Limb (tissue), 2 donors: ENCODE results near the gene MTMR8.

Source experiments
- DNase-seq, 2 donors: peaks; one replicate each; pipeline ENCODE4 v3.0.0-alpha.2; 2016; ENCODE audit errors: extremely low spot score in 2 of 2

The MTMR8 gene

GRCh38 chrX:64313624-64314023, 81.6 kb downstream of the MTMR8 start:
- DNase-seq = no peak

- no peak for DNase-seq
Measured at GRCh38 chrX:64306712-64307111, 88.5 kb downstream of the MTMR8 start.

GRCh38 chrX:64291123-64291522, 104.1 kb downstream of the MTMR8 start:
- no peak for DNase-seq

GRCh38 chrX:64265265-64265664, 130.0 kb downstream of the MTMR8 start:
- DNase-seq = no peak

GRCh38 chrX:64230123-64230970, 164.9 kb downstream of the MTMR8 start, which contains the start of gene ASB12:
Gene ASB12 (minus strand): TSS chrX:64230607. CDS start chrX:64225650, 4,957 bp downstream.
- no peak for DNase-seq

- no peak for DNase-seq
Measured at GRCh38 chrX:64229154-64229553, 166.1 kb downstream of the MTMR8 start.
